RKO (cell line): ENCODE measurements around the gene SPOP.
A peak's percentile ranks its signal among the peaks of the same experiment; 100 is the strongest.
"Not testable (repeated sequence)": the region's sequence is repeated elsewhere in the genome, so short reads cannot be mapped to it uniquely, and the experiment has no call there.

ENCODE experiments used
- DNase-seq: peaks from one replicate; pipeline ENCODE4 v3.0.0-alpha.2; 2016; ENCODE audit warnings: low spot score

Gene SPOP

GRCh38 chr17:49571764-49572163, 106.1 kb downstream of the SPOP start:
- no peak for DNase-seq

- DNase-seq = no peak
These were observed 106.6 kb downstream of the SPOP start for GRCh38 chr17:49571283-49571682.

GRCh38 chr17:49570540-49571242, 107.2 kb downstream of the SPOP start:
- no peak for DNase-seq

DNA sequence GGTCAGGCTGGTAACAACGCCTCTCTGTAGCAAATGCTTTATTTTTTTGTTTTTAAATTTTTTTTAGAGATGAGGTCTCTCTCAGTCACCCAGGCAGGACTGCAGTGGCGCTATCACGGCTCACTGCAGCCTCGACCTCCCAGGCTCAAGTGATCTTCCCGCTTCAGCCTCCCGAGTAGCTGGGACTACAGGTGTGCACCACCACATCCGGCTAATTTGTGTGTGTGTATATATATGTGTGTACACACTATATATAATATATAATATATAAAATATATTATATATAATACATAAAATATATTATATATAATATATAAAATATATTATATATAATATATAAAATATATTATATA, 109.2 kb downstream of the SPOP start:
- not testable (repeated sequence) for DNase-seq

GRCh38 chr17:49567871-49568694, 109.8 kb downstream of the SPOP start:
- peak; percentile 84 for DNase-seq

DNA sequence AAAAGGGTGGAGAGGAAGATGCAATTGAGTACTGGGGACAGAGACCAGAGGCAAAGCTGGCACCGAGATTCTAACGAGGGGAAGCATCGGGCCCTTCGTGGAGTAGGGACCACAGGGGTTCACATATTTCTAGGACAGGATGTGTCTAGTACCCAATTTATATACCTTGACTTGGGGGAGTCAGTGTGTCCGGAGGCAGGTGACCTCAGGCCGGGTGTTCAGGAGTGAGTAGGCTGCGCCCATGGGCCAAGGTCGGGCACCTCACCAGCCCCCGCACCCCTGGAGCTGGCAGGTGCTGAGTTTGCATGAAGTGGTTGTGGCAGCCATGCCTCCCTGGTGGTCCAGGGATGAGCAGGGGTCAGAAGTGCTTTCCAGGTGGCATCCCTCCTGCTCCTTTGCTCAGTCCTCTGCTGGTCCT, 110.8 kb downstream of the SPOP start:
- DNase-seq = no peak

GRCh38 chr17:49566668-49567071, 111.2 kb downstream of the SPOP start:
- no peak for DNase-seq

DNA sequence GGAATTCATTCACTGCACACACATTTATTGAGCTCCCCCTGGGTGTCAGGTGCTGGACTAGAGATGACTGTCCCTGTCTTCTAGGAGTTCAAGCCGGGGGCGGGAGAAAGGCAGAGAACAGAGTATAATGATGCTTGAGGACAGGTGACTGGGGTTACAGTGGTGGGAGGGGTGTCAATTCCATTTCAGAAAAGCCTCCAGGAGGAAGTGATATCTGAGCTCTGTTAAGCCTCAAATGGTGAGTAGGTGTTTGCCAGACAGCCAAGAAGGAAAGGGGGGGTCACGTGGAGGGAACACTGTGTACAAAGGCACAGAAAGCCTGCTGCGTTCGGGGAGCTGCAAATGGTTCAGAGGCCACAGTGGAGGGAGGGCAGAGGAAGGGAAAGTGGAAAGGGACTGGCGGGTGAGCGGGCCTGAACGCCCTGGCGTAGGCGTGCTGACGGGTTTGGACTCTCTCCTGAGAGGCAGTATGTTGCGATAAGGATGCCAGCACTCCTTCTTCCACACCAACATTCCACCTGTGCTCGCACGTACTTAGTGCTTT, 111.9 kb downstream of the SPOP start:
- DNase-seq = no peak

- no peak for DNase-seq
These were observed 113.3 kb downstream of the SPOP start for GRCh38 chr17:49564638-49565037.

DNA sequence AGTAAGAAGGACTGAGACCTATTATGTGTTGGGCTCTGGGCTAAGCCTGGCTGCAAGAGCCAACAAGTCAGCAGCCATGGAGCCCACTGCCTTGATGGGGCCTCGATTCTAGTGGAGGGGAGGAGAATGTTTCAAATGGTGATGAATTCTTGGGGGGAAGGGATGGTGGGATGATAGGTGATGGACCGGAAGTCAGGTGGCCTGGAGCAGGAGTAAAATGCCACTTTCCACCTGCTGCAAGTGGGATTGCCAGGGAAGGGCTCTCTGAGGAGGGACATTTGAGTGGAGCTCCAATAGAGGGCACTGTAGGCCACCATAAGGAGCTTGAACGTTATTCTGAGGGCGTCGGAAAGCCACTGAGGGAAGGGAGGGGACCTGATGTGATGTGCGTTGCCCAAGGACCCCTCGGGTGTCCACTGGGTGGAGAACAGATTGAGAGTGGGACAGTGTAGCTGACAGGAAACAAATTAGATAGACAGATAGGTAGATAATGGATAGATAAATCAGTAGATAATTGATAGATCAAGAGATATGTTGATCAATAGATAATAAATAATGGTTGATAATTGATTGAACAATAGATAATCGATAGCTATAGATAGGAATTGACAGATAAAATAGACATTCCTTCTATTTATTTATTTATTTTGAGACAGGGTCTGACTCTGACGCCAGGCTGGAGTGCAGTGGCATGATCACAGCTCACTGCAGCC, 120.4 kb downstream of the SPOP start:
- DNase-seq = peak; percentile 69

DNA sequence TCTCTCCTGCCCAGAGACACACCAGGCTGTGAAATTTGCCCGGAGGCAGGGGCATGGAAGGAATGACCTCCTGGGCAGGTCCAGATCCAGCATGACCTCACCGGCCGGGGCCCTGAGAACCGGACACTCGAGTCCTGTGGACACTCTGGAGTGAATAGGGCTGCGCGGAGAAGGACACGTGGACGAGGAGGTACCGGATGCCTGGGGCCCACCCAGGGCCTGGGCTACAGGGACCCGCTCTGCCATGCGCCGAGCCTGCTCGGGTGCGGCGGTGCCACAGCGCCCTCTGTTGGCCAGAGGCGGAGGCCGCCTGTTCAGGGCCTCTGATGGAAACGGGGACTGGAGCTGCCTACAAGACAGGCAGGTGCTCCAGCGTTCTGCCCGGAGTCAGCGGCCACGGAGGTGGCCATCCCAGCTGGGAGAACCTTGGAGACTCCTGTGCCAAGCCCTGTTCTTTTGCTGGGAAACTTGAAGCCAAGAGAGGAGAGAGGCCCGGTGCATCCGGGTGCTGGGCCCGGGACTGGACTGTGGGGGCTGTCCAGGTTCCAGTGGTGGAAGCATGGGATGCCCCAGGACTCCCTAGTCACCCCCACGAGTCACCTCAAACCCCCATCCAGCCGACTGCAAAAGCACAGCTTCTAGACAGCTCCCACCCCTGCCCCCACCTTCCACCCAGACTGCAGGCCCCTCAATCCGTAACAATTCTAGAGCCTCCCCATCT, 121.5 kb downstream of the SPOP start:
- DNase-seq = peak; percentile 78

GRCh38 chr17:49555495-49556222, 122.2 kb downstream of the SPOP start:
- DNase-seq = no peak

- no peak for DNase-seq
These were observed 123.0 kb downstream of the SPOP start for GRCh38 chr17:49554694-49555494.

DNA sequence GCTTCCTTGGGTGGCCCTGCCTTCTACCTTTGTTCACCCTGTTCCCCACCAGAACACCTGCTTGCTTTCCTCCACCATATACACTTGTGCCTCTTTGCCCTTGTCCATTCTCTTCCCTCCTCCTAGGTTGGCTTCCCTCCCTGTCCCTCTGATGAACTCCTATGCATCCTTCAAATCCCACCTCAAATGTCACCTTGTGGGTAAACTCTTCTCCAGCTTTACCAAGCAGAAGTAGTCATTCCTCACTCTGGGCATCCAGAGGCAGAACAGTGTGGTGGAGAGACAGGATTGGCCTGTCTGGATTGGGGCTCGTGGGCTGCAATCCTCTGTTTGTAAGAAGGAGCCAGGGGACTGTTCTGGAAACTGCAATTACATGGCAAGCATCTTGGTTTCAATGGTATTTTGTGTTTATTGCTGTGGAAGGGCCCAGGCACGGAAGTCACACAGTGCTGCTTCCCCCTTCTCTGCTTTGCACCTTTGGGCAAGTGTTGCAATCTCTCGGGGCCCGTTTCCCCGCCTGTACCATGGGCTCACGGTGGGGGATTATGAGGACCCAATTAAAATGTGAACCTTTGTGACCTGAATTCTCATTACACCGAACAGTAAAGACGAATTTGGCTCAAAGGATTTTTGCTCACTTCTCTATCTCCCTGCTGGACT, 124.1 kb downstream of the SPOP start:
- no peak for DNase-seq

- peak; percentile 36 for DNase-seq
These were observed 125.7 kb downstream of the SPOP start for GRCh38 chr17:49552070-49552751.

- no peak for DNase-seq
These were observed 126.5 kb downstream of the SPOP start for GRCh38 chr17:49551221-49552069.

GRCh38 chr17:49550764-49551163, 127.1 kb downstream of the SPOP start:
- not testable (repeated sequence) for DNase-seq
